H1 (cell line): ENCODE results near the gene RBMS1. TPM values are rescaled to one million over a fixed set of nuclear protein-coding genes. Genes with fewer than 3 reads are reported as not detected.

Experiments
- CHD2 ChIP-seq: IDR thresholded peaks from 2 replicates; pipeline ENCODE4 v1.6.1; 2012; ENCODE audit warnings: low read length, improper control_type of control experiment
- FOSL1 ChIP-seq: IDR thresholded peaks from 2 replicates; pipeline ENCODE4 v1.6.1; 2011; ENCODE audit warnings: mild to moderate bottlenecking, low read depth, low read length, moderate library complexity; ENCODE audit not compliant: insufficient read depth
- GTF2F1 ChIP-seq: IDR thresholded peaks from 2 replicates; pipeline ENCODE4 v1.6.1; 2012; ENCODE audit warnings: low read depth, low read length, improper control_type of control experiment, borderline replicate concordance
- MAFK ChIP-seq: IDR thresholded peaks from 2 replicates; pipeline ENCODE4 v1.6.1; 2012; ENCODE audit warnings: low read depth, mild to moderate bottlenecking, improper control_type of control experiment, low read length
- NANOG ChIP-seq: IDR thresholded peaks from 2 replicates; pipeline ENCODE4 v1.6.1; 2011; ENCODE audit warnings: low read length, low read depth, mild to moderate bottlenecking, inconsistent platforms; ENCODE audit not compliant: insufficient read depth, poor library complexity, severe bottlenecking
- SAP30 ChIP-seq: fragments of 300-600 bp; sonication (generic); IDR thresholded peaks from 2 replicates; pipeline ENCODE4 v1.7.1; 2012; ENCODE audit warnings: low read length, moderate library complexity, mild to moderate bottlenecking, inconsistent platforms; ENCODE audit not compliant: insufficient read depth, insufficient replicate concordance
- TEAD4 ChIP-seq: IDR thresholded peaks from 2 replicates; pipeline ENCODE4 v1.6.1; 2012; ENCODE audit warnings: low read depth, low read length, inconsistent platforms, mixed read lengths
- polyA plus RNA-seq, 7 experiments: library from polyadenylated mRNA; depleted of rRNA in 3 of 7; stranded (reverse) in 5 of 7; unstranded in 2 of 7; fragments of >200 nt in 5 of 7; fragments of 200-250 nt in 2 of 7; gene quantifications; 1 replicate in 5 of 7; 2 replicates in 1 of 7; 4 replicates in 1 of 7; pipeline versions ENCODE4 v1.2.1 to v1.2.3, GENCODE V29; 2011 to 2013; ENCODE audit warnings: missing spikeins in 2 of 7, mixed read lengths in 2 of 7
- total RNA-seq: library from RNA; stranded (reverse); fragmentation: NEBNext Ultra II Directional; extraction: Animal tissue kit (Norgen Biotek cat#: 25700); gene quantifications from 2 replicates; pipeline ENCODE4 v1.2.1, GENCODE V29; 2021

The RBMS1 gene
- total and polyA plus RNA-seq, 2 of the 8 experiments (the other 6 are each of a cell fraction or from before 2014, with no cell fraction given), result 53.7 to 60.0 TPM

GRCh38 chr2:160245614-160246155 lies 247.9 kb downstream of the RBMS1 start (continued):
- TF ChIP-seq NANOG, result no peak
- no peak for TF ChIP-seq MAFK
- TF ChIP-seq GTF2F1, result no peak
- TF ChIP-seq TEAD4, result no peak
- no peak for TF ChIP-seq CHD2
- no peak for TF ChIP-seq SAP30
- TF ChIP-seq FOSL1, result no peak
